ENCODE results near the gene FERMT2.

FERMT2 gene

DNA sequence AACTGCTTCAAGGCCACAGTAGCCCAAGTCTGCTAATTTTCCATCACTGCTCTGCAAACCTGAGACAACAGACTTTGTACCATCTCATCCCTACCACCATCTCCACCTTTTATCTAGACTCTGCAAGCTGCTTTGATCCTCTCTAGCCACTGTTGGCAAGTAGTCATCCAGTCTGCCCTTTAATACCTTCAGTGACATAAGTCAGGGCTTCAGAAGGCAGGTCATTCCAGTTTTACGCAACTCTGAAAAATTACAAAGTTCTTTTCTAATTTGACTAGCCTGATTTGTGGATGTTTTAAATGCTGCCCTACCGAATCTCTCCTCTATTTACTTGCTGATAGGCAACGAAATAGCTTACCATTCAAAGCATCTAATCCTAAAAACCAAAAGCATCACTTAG lies 2.8 kb downstream of the FERMT2 start:
- in situ Hi-C loops (cut with MboI; ENCODE audit: low sequenced_read_pairs, unreplicated experiment) = no loop called here
- DNase-seq (ENCODE audit: low spot score) = no peak
- TF ChIP-seq, protein P1, sequence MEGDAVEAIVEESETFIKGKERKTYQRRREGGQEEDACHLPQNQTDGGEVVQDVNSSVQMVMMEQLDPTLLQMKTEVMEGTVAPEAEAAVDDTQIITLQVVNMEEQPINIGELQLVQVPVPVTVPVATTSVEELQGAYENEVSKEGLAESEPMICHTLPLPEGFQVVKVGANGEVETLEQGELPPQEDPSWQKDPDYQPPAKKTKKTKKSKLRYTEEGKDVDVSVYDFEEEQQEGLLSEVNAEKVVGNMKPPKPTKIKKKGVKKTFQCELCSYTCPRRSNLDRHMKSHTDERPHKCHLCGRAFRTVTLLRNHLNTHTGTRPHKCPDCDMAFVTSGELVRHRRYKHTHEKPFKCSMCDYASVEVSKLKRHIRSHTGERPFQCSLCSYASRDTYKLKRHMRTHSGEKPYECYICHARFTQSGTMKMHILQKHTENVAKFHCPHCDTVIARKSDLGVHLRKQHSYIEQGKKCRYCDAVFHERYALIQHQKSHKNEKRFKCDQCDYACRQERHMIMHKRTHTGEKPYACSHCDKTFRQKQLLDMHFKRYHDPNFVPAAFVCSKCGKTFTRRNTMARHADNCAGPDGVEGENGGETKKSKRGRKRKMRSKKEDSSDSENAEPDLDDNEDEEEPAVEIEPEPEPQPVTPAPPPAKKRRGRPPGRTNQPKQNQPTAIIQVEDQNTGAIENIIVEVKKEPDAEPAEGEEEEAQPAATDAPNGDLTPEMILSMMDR (IDR thresholded peaks at IDR 0.05; ENCODE audit: borderline replicate concordance, control extremely low read depth, extremely low read depth, insufficient read depth, missing control alignments) = no peak

GRCh38 chr14:52944254-52944653 lies 6.6 kb downstream of the FERMT2 start:
- no peak for DNase-seq (ENCODE audit: low spot score)
- TF ChIP-seq, protein P1 (IDR thresholded peaks at IDR 0.05; ENCODE audit: borderline replicate concordance, control extremely low read depth, extremely low read depth, insufficient read depth, missing control alignments) = no peak
- in situ Hi-C loops (cut with MboI; ENCODE audit: low sequenced_read_pairs, unreplicated experiment) = no loop called here

GRCh38 chr14:52939427-52939826 lies 11.4 kb downstream of the FERMT2 start:
- TF ChIP-seq, protein P1 (IDR thresholded peaks at IDR 0.05; ENCODE audit: borderline replicate concordance, control extremely low read depth, extremely low read depth, insufficient read depth, missing control alignments) = no peak
- in situ Hi-C loops (cut with MboI; ENCODE audit: low sequenced_read_pairs, unreplicated experiment) = no loop called here
- DNase-seq (ENCODE audit: low spot score) = no peak

DNA sequence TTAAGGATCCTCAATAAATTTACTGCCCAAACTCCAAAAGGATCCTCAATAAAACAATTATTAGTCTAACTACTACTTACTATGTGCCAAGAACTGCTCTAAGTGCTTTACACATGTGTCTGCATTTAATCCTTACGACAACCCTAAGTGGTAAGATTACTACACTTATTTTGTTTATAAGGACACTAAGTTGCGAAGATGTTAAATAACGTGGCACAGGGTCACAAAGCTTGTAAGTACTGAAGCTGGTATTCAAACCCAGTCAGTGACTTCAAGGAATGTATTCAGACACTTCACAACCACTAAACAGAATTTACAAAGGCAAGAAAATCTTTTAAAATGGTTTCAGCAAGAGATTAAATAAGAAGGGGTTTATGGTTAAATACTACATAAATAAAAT lies 13.0 kb downstream of the FERMT2 start:
- TF ChIP-seq, protein P1 (IDR thresholded peaks at IDR 0.05; ENCODE audit: borderline replicate concordance, control extremely low read depth, extremely low read depth, insufficient read depth, missing control alignments) = no peak
- no peak for DNase-seq (ENCODE audit: low spot score)
- in situ Hi-C loops (cut with MboI; ENCODE audit: low sequenced_read_pairs, unreplicated experiment) = no loop called here

DNA sequence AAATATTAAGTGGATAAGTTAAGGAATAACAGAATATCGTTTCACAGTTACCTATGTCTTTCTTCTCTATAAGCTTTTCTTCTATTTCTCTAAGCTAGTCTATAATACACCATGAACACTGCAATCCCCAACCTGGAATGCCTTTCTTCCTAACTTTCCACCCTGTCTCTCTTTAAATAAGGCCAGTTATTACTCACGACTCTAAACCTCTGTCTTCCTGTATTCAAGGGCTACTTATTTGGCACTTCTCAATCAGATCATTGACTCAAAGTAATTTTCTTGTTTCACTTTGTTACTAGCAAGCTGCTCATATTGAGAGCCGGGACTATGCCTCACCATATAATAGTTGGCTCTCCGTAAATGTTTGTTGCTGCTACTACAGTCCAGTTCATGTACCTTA lies 13.5 kb downstream of the FERMT2 start:
- TF ChIP-seq, protein P1 (IDR thresholded peaks at IDR 0.05; ENCODE audit: borderline replicate concordance, control extremely low read depth, extremely low read depth, insufficient read depth, missing control alignments) = no peak
- in situ Hi-C loops (cut with MboI; ENCODE audit: low sequenced_read_pairs, unreplicated experiment) = no loop called here

DNA sequence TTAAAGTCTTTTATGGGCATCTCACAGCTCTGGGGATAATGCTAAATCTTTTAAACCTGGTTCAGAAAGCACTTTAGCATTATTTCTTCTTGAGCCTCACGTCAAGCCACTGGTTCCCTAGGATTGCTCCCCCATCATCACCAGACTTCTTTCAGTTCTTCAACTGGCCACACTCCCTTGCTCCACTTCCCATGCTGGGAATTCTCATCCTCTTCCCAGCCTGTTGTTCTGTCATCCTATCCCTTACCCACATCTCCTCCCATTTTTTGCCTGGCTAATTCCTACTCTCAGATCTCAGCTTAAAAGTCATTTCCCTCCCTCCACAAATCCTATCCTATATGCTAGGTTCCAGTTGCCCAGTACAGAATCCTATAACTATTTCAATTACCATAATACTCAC lies 14.4 kb downstream of the FERMT2 start:
- TF ChIP-seq, protein P1 (IDR thresholded peaks at IDR 0.05; ENCODE audit: borderline replicate concordance, control extremely low read depth, extremely low read depth, insufficient read depth, missing control alignments) = no peak
- DNase-seq (ENCODE audit: low spot score) = no peak
- in situ Hi-C loops (cut with MboI; ENCODE audit: low sequenced_read_pairs, unreplicated experiment) = no loop called here

More for the DNA sequence above, 13.5 kb downstream of the FERMT2 start:
- DNase-seq (ENCODE audit: low spot score) = no peak

GRCh38 chr14:52935833-52936232 lies 15.0 kb downstream of the FERMT2 start:
- in situ Hi-C loops (cut with MboI; ENCODE audit: low sequenced_read_pairs, unreplicated experiment) = no loop called here
- TF ChIP-seq, protein P1 (IDR thresholded peaks at IDR 0.05; ENCODE audit: borderline replicate concordance, control extremely low read depth, extremely low read depth, insufficient read depth, missing control alignments) = no peak
- DNase-seq (ENCODE audit: low spot score) = no peak

Measured in GM13976 (cell line).